ENCODE results near the gene B4GALT4.

DNA sequence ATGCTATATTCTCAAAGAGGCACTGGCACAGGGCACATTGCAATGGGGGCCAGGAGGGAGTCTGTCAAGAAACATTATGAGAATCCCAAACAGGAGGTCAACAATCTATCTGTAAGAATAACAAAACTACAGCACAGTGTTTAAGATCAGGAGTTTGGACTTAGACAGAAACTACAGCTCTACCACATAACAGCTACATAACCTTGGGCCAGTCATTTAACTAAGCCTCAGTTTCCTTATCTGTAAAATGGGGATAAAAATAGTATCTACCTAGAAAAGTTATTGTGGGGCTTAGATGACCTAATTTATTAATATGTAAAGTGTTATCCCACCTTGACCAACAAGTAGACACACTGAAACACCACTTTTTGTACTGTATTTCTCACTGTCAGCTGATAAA, 9.9 kb downstream of the B4GALT4 start:
- TF ChIP-seq, protein P1, sequence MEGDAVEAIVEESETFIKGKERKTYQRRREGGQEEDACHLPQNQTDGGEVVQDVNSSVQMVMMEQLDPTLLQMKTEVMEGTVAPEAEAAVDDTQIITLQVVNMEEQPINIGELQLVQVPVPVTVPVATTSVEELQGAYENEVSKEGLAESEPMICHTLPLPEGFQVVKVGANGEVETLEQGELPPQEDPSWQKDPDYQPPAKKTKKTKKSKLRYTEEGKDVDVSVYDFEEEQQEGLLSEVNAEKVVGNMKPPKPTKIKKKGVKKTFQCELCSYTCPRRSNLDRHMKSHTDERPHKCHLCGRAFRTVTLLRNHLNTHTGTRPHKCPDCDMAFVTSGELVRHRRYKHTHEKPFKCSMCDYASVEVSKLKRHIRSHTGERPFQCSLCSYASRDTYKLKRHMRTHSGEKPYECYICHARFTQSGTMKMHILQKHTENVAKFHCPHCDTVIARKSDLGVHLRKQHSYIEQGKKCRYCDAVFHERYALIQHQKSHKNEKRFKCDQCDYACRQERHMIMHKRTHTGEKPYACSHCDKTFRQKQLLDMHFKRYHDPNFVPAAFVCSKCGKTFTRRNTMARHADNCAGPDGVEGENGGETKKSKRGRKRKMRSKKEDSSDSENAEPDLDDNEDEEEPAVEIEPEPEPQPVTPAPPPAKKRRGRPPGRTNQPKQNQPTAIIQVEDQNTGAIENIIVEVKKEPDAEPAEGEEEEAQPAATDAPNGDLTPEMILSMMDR (IDR thresholded peaks at IDR 0.05): no peak
- TF ChIP-seq POLR2A (IDR thresholded peaks at IDR 0.05): no peak
- no peak for TF ChIP-seq POLR2AphosphoS5 (IDR thresholded peaks at IDR 0.05)

Measured in breast epithelium (tissue), 3 donors.